Osteoblast (primary cell): ENCODE measurements around the gene CA7. TPM values are rescaled to one million over a fixed set of nuclear protein-coding genes. Genes with fewer than 3 reads are reported as not detected.

Experiments used
- DNase-seq: peaks from one replicate; pipeline ENCODE4 v3.0.0; 2011; ENCODE audit warnings: low spot score, mixed read lengths; ENCODE audit not compliant: insufficient read length; ENCODE audit errors: missing footprints
- H2AFZ ChIP-seq: 2 replicates; pipeline ENCODE4 v1.6.0; 2011; ENCODE audit warnings: mild to moderate bottlenecking, low read length
- H3K27ac ChIP-seq: 2 replicates; pipeline ENCODE4 v1.5.1; 2011; ENCODE audit warnings: mild to moderate bottlenecking, low read depth, low read length, moderate library complexity
- H3K27me3 ChIP-seq: 2 replicates; pipeline ENCODE4 v1.6.0; 2012; ENCODE audit warnings: mild to moderate bottlenecking, control low read depth, inconsistent platforms, low read length, moderate library complexity; ENCODE audit not compliant: insufficient read depth
- H3K36me3 ChIP-seq: 2 replicates; pipeline ENCODE4 v1.5.1; 2011; ENCODE audit warnings: mild to moderate bottlenecking, low read length, control low read depth, moderate library complexity; ENCODE audit not compliant: insufficient read depth
- H3K4me1 ChIP-seq: 2 replicates; pipeline ENCODE4 v1.5.1; 2011; ENCODE audit warnings: mild to moderate bottlenecking, low read length, control low read depth, moderate library complexity; ENCODE audit not compliant: insufficient read depth
- H3K4me2 ChIP-seq: 2 replicates; pipeline ENCODE4 v1.6.0; 2011; ENCODE audit warnings: mild to moderate bottlenecking, low read length; ENCODE audit not compliant: insufficient read depth
- H3K4me3 ChIP-seq: fragments of 200-600 bp; sonication (generic); 3 replicates; pipeline ENCODE4 v1.5.1; 2012; ENCODE audit warnings: mild to moderate bottlenecking, low read length, inconsistent platforms; ENCODE audit not compliant: insufficient read depth
- H3K79me2 ChIP-seq: 2 replicates; pipeline ENCODE4 v1.6.0; 2012; ENCODE audit warnings: mild to moderate bottlenecking, low read length, control low read depth, inconsistent platforms; ENCODE audit not compliant: insufficient read depth
- H3K9me3 ChIP-seq: 2 replicates; pipeline ENCODE4 v1.5.1; 2011; ENCODE audit warnings: low read depth, low read length, control low read depth
- H4K20me1 ChIP-seq: 2 replicates; pipeline ENCODE4 v1.6.0; 2012; ENCODE audit warnings: mild to moderate bottlenecking, low read length, control low read depth; ENCODE audit not compliant: insufficient read depth
- total RNA-seq: library from RNA; depleted of rRNA; stranded (reverse); fragments of >200 nt; gene quantifications from 2 replicates; pipeline ENCODE4 v1.2.3, GENCODE V29; 2012
- TF ChIP-seq, protein P1 (sequence below): IDR thresholded peaks from 2 replicates; pipeline ENCODE4 v1.5.1; 2011; ENCODE audit warnings: mild to moderate bottlenecking, low read depth, low read length, moderate library complexity; ENCODE audit errors: extremely low read depth

The CA7 gene
- total RNA-seq, 1 donor: not detected

DNA sequence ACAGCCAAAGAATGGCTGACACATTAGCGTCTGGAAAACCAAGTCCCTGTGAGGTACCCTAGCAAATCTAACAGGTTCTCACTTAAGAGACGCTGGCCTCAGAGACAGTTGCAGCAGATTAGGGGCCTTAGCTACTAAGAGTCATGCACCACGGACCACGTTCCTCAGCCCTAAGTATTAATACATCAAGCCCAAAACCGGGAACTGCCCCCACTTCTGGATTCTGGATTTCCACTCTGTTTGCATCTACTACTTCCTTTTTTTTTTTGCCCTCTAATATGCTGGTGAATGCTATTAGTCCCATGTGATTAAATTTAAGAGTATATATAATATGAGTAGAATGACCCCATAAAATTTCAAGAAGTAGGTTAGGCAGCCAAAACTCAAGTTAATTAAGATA is 42.1 kb upstream of the CA7 start:
- TF ChIP-seq, protein P1, sequence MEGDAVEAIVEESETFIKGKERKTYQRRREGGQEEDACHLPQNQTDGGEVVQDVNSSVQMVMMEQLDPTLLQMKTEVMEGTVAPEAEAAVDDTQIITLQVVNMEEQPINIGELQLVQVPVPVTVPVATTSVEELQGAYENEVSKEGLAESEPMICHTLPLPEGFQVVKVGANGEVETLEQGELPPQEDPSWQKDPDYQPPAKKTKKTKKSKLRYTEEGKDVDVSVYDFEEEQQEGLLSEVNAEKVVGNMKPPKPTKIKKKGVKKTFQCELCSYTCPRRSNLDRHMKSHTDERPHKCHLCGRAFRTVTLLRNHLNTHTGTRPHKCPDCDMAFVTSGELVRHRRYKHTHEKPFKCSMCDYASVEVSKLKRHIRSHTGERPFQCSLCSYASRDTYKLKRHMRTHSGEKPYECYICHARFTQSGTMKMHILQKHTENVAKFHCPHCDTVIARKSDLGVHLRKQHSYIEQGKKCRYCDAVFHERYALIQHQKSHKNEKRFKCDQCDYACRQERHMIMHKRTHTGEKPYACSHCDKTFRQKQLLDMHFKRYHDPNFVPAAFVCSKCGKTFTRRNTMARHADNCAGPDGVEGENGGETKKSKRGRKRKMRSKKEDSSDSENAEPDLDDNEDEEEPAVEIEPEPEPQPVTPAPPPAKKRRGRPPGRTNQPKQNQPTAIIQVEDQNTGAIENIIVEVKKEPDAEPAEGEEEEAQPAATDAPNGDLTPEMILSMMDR: no peak
- no peak overlapping the region for H3K4me2 ChIP-seq
- no peak overlapping the region for H2AFZ ChIP-seq
- no peaks in the 10 kb centered on the region for H3K79me2 ChIP-seq
- H3K27me3 ChIP-seq: no peaks in the 10 kb centered on the region
- no peak overlapping the region for H3K4me3 ChIP-seq
- H3K27ac ChIP-seq: no peak overlapping the region
- H3K36me3 ChIP-seq: peaks cover 43% of the 10 kb centered on the region
- H4K20me1 ChIP-seq: no peaks in the 10 kb centered on the region
- no peak for DNase-seq
- no peaks in the 10 kb centered on the region for H3K4me1 ChIP-seq
- no peaks in the 10 kb centered on the region for H3K9me3 ChIP-seq

DNA sequence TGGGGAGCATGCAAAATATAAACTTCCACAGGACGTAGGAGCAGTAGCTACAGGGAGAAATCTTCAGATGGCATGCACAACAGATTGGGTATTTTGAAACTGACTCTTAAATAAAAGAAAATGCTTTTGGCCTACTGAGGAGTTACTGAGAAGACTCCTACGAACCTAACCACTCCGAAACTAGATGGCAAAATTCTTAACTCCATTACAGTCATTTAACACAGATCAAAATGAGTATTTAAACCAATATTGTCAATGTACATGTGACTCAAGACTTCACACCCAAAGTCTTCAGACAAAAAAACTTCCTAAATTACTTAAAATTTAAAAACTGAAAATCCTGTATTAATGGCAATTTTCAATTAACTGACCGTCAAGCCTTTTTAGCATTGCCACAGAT is 34.4 kb upstream of the CA7 start:
- Histone ChIP-seq H2AFZ (no peak overlapping the region), H3K4me2 (no peak overlapping the region), H3K9me3 (no peaks in the 10 kb centered on the region), H3K4me3 (no peak overlapping the region), H3K27ac (no peak overlapping the region), H3K27me3 (no peaks in the 10 kb centered on the region), H3K36me3 (peaks cover 57% of the 10 kb centered on the region), H3K4me1 (no peaks in the 10 kb centered on the region), H4K20me1 (no peaks in the 10 kb centered on the region), H3K79me2 (no peaks in the 10 kb centered on the region)
- TF ChIP-seq, protein P1: no peak
- DNase-seq: no peak

DNA sequence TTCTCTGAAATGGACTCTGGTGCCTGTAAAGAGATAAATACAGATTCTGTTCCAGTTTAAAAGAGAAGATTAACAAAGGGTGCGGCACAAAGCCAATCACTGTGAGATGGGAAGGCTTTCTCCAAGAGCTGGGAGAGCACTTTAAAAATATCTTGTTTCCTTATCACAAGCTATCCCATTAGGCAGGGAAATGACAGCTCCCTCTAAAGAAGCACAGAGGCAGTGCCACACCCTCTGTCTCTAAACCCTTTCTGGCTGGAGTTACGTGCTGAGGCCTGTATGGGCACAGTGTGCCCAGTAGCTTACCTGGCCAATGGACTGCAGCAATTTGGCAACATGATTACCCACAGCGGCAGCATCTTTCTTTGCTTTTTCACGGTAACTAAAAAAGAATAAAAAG is 33.8 kb upstream of the CA7 start:
- TF ChIP-seq, protein P1: no peak
- no peak for DNase-seq
- no peaks in the 10 kb centered on the region for H4K20me1 ChIP-seq
- no peak overlapping the region for H3K4me2 ChIP-seq
- H2AFZ ChIP-seq: no peak overlapping the region
- peaks cover 51% of the 10 kb centered on the region for H3K36me3 ChIP-seq
- no peak overlapping the region for H3K4me3 ChIP-seq
- no peaks in the 10 kb centered on the region for H3K27me3 ChIP-seq
- no peak overlapping the region for H3K27ac ChIP-seq
- no peaks in the 10 kb centered on the region for H3K79me2 ChIP-seq
- no peaks in the 10 kb centered on the region for H3K4me1 ChIP-seq
- no peaks in the 10 kb centered on the region for H3K9me3 ChIP-seq

DNA sequence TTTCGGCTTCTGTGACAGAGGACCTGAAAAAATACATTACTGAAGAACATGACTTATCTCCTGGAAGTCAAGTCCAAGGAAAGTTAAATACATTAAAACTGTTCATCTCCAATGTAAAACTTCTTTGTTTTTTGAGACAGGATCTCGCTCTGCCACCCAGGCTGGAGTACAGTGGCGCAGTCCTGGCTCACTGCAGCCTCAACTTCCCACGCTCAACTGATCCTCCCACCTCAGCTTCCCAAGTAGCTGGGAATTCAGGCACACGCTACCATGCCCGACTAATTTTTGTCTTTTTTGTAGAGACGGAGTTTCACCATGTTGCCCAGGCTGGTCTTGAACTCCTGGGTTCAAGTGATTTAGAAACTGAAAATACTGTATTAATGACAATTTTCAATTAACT is 33.2 kb upstream of the CA7 start:
- H3K4me2 ChIP-seq: no peak overlapping the region
- H3K79me2 ChIP-seq: no peaks in the 10 kb centered on the region
- H3K27ac ChIP-seq: no peak overlapping the region
- DNase-seq: no peak
- H4K20me1 ChIP-seq: no peaks in the 10 kb centered on the region
- peaks cover 47% of the 10 kb centered on the region for H3K36me3 ChIP-seq
- no peaks in the 10 kb centered on the region for H3K9me3 ChIP-seq
- no peak overlapping the region for H3K4me3 ChIP-seq
- no peaks in the 10 kb centered on the region for H3K4me1 ChIP-seq
- no peak overlapping the region for H2AFZ ChIP-seq
- TF ChIP-seq, protein P1: no peak
- no peaks in the 10 kb centered on the region for H3K27me3 ChIP-seq
